DOHH2 (cell line): ENCODE data around the gene IL22RA1.

Source experiments
- H3F3A ChIP-seq: fragments of 200-600 bp; sonication (generic), shearing (Covaris generic); 2 replicates; pipeline ENCODE4 v1.6.0; 2016; ENCODE audit warnings: antibody characterized with exemption, mild to moderate bottlenecking; ENCODE audit not compliant: control insufficient read depth, insufficient read depth
- H3K27ac ChIP-seq: fragments of 200-600 bp; sonication (generic); 2 replicates; pipeline ENCODE4 v1.5.1; 2014; ENCODE audit warnings: low read depth, mild to moderate bottlenecking, low read length, moderate library complexity
- H3K27me3 ChIP-seq: fragments of 200-600 bp; sonication (generic); 2 replicates; pipeline ENCODE4 v1.6.1; 2014; ENCODE audit warnings: mild to moderate bottlenecking, low read length, mixed read lengths; ENCODE audit not compliant: control insufficient read depth
- H3K36me3 ChIP-seq: fragments of 200-600 bp; sonication (generic); 2 replicates; pipeline ENCODE4 v1.6.1; 2014; ENCODE audit warnings: mild to moderate bottlenecking, low read length, moderate library complexity, mixed read lengths; ENCODE audit not compliant: control insufficient read depth
- H3K4me1 ChIP-seq: fragments of 200-600 bp; sonication (generic); 2 replicates; pipeline ENCODE4 v1.6.1; 2014; ENCODE audit warnings: mild to moderate bottlenecking, low read length, mixed read lengths; ENCODE audit not compliant: control insufficient read depth
- H3K4me2 ChIP-seq: fragments of 200-600 bp; sonication (generic); 2 replicates; pipeline ENCODE4 v1.6.0; 2014; ENCODE audit warnings: mild to moderate bottlenecking, low read length, moderate library complexity
- H3K4me3 ChIP-seq: fragments of 200-600 bp; sonication (generic); 2 replicates; pipeline ENCODE4 v1.5.1; 2014; ENCODE audit warnings: mild to moderate bottlenecking, low read length, mixed read lengths
- H3K79me2 ChIP-seq: fragments of 200-600 bp; sonication (generic); 2 replicates; pipeline ENCODE4 v1.6.1; 2014; ENCODE audit warnings: mild to moderate bottlenecking, low read length, mixed read lengths; ENCODE audit not compliant: control insufficient read depth
- H3K9me2 ChIP-seq: fragments of 200-600 bp; sonication (generic); replicated peaks from 2 replicates; pipeline ENCODE4 v1.6.1; 2014; ENCODE audit warnings: mild to moderate bottlenecking, low read length, mixed read lengths; ENCODE audit not compliant: control insufficient read depth
- H3K9me3 ChIP-seq: fragments of 200-600 bp; sonication (generic); 2 replicates; pipeline ENCODE4 v1.6.1; 2014; ENCODE audit warnings: antibody characterized with exemption, low read length, mixed read lengths; ENCODE audit not compliant: control insufficient read depth, insufficient read depth
- H4K20me1 ChIP-seq: fragments of 200-600 bp; sonication (generic); 2 replicates; pipeline ENCODE4 v1.6.0; 2014; ENCODE audit warnings: low read depth, mild to moderate bottlenecking, antibody characterized with exemption, low read length, moderate library complexity; ENCODE audit not compliant: control insufficient read depth, insufficient read depth
- CTCF ChIP-seq: fragments of 200-600 bp; sonication (generic); IDR thresholded peaks from one replicate; pipeline ENCODE4 v1.5.1; 2014; ENCODE audit warnings: antibody characterized with exemption, mild to moderate bottlenecking, low read depth, low read length; ENCODE audit not compliant: poor library complexity, severe bottlenecking
- EZH2phosphoT487 ChIP-seq: fragments of 200-600 bp; sonication (generic); IDR thresholded peaks from 2 replicates; pipeline ENCODE4 v1.6.1; 2017; ENCODE audit warnings: borderline replicate concordance, mild to moderate bottlenecking, antibody characterized with exemption, low read length, moderate library complexity, mixed read lengths

Gene IL22RA1

DNA sequence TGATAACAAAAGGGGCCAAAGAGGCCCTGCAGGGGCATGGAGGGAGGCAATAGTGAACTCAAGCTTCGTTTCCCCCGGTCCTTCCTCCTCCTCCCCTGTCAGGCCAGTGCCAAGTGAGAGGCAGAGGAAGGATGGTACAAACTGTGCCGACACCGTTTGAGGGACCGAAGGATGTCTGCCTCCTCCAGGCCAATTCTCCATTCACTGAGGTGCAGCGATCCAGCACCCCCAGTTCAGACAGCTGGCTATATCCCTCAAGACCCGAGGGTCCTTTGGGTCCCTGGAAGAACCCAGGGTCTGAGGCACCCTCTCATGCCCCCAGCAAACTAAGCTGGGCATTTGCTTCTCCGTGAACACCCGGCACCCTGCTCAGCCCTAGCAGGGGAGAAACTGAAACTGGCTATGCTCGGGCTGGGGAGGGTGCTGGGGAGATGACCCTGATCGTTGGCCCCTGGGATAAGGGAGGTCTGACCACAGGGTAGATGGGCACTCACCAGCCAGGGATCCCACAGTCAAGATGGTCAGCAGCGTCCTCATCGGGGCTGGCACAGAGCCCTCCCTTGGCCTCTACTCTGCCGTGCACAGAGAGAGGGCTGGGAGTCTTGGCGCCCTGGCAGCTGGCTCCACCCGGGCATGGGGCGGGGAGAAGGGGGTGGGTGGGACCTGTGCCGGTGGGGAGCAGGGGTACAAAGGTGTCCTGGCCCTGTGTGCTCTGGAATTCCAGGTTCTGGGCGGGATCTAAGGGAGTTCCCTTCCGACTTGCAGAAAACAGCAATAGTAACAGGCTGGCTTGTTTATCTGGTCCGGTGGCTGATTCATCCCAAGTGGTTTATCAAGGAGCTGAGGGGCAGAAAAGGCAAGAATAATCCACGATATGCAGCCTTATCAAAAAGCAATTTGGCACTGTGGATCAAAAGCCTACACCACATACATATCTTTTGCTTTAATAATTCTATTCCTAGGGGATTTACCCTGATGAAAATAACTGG lies at the start of gene IL22RA1:
Gene IL22RA1 (minus strand): TSS at position 595 of the 989 bp plus-strand sequence. CDS start 58 bp downstream, at position 537.
- Histone ChIP-seq H3K4me1 (0 out of 2 replicates have a peak, but pooled peaks cover 8% of the 10 kb centered on the region), H4K20me1 (no peaks in the 10 kb centered on the region), H3K27ac (no peak within 1 kb of the TSS), H3F3A (no peaks in the 10 kb centered on the region), H3K27me3 (peaks cover 3% of the 10 kb centered on the region; the same call in 1 of the 2 replicates), H3K4me2 (no peak within 1 kb of the TSS), H3K9me2 (no peaks in the 10 kb centered on the region), H3K79me2 (no peaks in the 10 kb centered on the region), H3K36me3 (no peaks in the 10 kb centered on the region), H3K4me3 (no peak within 1 kb of the TSS), H3K9me3 (no peaks in the 10 kb centered on the region)
- TF ChIP-seq EZH2phosphoT487 (no peak), CTCF (no peak)

GRCh38 chr1:24191860-24192259 lies 48.9 kb upstream of the IL22RA1 start:
- H3K79me2 ChIP-seq: peaks cover 9% of the 10 kb centered on the region
- no peaks in the 10 kb centered on the region for H3K9me2 ChIP-seq
- no peaks in the 10 kb centered on the region for H3K9me3 ChIP-seq
- TF ChIP-seq CTCF (no peak), EZH2phosphoT487 (no peak)
- H3K27ac ChIP-seq: peak overlapping the region; percentile 99
- H3K36me3 ChIP-seq: peaks cover 7% of the 10 kb centered on the region
- H4K20me1 ChIP-seq: no peaks in the 10 kb centered on the region
- no peaks in the 10 kb centered on the region for H3K27me3 ChIP-seq
- peaks cover 34% of the 10 kb centered on the region for H3F3A ChIP-seq
- H3K4me2 ChIP-seq: peak overlapping the region; percentile 91
- peaks cover 67% of the 10 kb centered on the region for H3K4me1 ChIP-seq
- peak overlapping the region; percentile 93 for H3K4me3 ChIP-seq

- H4K20me1 ChIP-seq: no peaks in the 10 kb centered on the region
- H3K27ac ChIP-seq: peak overlapping the region; percentile 99
- peaks cover 34% of the 10 kb centered on the region for H3F3A ChIP-seq
- H3K36me3 ChIP-seq: peaks cover 15% of the 10 kb centered on the region
- no peaks in the 10 kb centered on the region for H3K9me3 ChIP-seq
- H3K9me2 ChIP-seq: no peaks in the 10 kb centered on the region
- peak overlapping the region; percentile 93 for H3K4me3 ChIP-seq
- H3K4me2 ChIP-seq: peak overlapping the region; percentile 91
- peaks cover 69% of the 10 kb centered on the region for H3K4me1 ChIP-seq
- no peak for TF ChIP-seq CTCF
- no peak for TF ChIP-seq EZH2phosphoT487
- H3K27me3 ChIP-seq: no peaks in the 10 kb centered on the region
- H3K79me2 ChIP-seq: peaks cover 18% of the 10 kb centered on the region
Observed at GRCh38 chr1:24190983-24191461, 48.1 kb upstream of the IL22RA1 start.
